ENCODE data around the gene CTNNA1.
"Not testable (repeated sequence)": the region's sequence is repeated elsewhere in the genome, so short reads cannot be mapped to it uniquely, and the experiment has no call there.

Gene CTNNA1

GRCh38 chr5:138910546-138911185 is 157.4 kb downstream of the CTNNA1 start:
- DNase-seq, result no peak
- in situ Hi-C loops (cut with MboI; ENCODE audit: low pct_unique_long_range_greater_than_20kb, low sequenced_read_pairs), result no loop called here

DNA sequence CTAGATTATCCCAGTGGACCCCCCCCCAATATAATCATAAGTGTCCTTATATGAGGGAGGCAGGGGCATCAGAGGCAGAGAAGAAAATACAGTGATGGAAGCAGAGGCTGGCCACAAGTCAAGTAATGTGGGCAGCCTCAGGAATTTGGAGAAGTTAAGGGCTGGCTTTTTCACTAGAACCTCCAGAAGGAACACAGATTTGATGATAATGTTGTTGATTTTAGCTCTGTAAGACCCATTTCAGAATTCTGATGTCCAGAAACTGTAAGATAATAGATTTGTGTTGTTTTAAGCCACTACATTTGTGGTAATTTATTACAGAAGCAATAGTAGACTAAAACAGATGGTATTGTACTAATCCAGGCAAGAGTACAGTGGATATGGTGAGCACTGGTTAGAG is 158.2 kb downstream of the CTNNA1 start:
- in situ Hi-C loops (cut with MboI; ENCODE audit: low pct_unique_long_range_greater_than_20kb, low sequenced_read_pairs), result no loop called here
- DNase-seq, result no peak

- in situ Hi-C loops (cut with MboI; ENCODE audit: low pct_unique_long_range_greater_than_20kb, low sequenced_read_pairs), result no loop called here
These were observed 158.9 kb downstream of the CTNNA1 start for GRCh38 chr5:138912093-138912492.

GRCh38 chr5:138913773-138914172 is 160.5 kb downstream of the CTNNA1 start:
- no peak for DNase-seq
- in situ Hi-C loops (cut with MboI; ENCODE audit: low pct_unique_long_range_greater_than_20kb, low sequenced_read_pairs), result no loop called here

More at GRCh38 chr5:138912093-138912492, 158.9 kb downstream of the CTNNA1 start:
- DNase-seq, result no peak

DNA sequence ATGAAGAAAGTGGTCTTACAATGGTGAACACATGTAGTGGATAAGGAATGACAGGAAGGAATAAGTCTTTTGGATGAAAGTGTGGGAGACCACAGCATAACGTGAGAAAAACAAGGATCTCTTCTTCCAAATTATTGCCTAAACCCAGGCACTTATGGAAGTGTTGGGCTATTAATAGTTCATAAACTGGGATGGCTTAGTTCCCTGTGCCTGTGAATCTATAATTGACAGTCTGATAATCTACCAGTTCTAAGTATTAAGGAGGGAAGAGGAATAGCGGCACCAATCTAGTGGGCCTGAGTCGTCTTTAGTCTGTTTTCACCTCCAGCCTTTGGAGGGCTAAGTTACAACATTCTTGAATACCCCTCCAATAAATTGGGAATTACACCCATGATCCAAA is 161.1 kb downstream of the CTNNA1 start:
- in situ Hi-C loops (cut with MboI; ENCODE audit: low pct_unique_long_range_greater_than_20kb, low sequenced_read_pairs), result no loop called here
- DNase-seq, result no peak

DNA sequence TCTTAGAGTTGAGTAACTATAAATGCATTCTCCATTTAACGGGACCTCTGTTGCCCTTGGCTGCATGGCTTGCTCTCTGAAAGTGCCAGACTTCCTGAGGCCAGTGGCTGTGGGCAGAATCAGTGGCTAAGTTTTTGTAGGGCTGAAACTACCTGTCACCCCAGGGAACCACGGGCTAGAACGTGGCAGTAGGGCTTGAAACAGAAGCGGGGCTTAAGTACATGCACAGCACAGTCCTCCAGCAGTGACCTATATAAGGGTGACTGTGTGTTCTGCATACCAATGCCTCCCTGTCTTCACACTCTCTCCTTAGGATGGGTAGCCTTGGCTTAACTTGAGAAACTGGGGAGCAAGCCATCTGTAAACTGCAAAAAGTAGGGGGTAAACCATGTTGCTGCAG is 165.5 kb downstream of the CTNNA1 start:
- no peak for DNase-seq

GRCh38 chr5:138920181-138920580 is 167.0 kb downstream of the CTNNA1 start:
- in situ Hi-C loops (cut with MboI; ENCODE audit: low pct_unique_long_range_greater_than_20kb, low sequenced_read_pairs), result no loop called here
- no peak for DNase-seq

More for the DNA sequence above, 165.5 kb downstream of the CTNNA1 start:
- in situ Hi-C loops (cut with MboI; ENCODE audit: low pct_unique_long_range_greater_than_20kb, low sequenced_read_pairs), result no loop called here

DNA sequence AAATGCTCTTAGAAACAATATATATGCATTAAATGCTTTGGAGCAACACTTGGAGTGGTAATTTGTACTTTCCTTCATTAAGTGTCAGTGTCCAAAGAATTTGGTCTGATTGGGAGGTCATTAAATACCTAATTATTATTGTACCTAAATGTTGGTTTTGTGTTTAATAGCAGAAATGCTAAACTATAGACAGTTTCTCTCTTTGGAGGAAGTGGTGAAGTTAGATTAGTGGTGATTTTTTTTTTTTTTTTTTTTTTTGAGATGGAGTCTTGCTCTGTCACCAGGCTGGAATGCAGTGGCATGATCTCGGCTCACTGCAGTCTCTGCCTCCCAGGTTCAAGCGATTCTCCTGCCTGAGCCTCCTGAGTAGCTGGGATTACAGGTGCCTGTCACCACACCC is 168.1 kb downstream of the CTNNA1 start:
- in situ Hi-C loops (cut with MboI; ENCODE audit: low pct_unique_long_range_greater_than_20kb, low sequenced_read_pairs); DNase-seq: not testable (repeated sequence)

DNA sequence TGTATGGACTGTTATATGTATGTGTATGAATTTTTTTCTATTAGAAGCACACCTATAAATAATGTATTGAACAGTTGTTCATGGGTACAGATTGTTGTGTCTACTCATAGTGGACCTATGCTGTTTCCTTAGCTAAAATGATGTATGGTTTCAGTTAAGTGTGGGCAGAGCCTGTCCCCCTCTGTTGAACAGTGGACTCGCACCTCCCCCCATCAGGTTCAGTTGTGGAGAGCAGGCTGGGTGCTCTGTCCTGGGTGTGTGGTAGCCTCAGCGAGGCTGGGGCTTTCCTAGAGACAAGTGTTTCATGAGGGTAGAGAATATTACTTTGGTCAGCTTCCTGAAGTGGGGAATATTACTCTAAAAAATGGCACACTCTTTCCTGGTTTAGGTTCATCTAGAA is 169.3 kb downstream of the CTNNA1 start:
- in situ Hi-C loops (cut with MboI; ENCODE audit: low pct_unique_long_range_greater_than_20kb, low sequenced_read_pairs), result no loop called here
- DNase-seq, result no peak

- no peak for DNase-seq
- in situ Hi-C loops (cut with MboI; ENCODE audit: low pct_unique_long_range_greater_than_20kb, low sequenced_read_pairs), result no loop called here
These were observed 171.9 kb downstream of the CTNNA1 start for GRCh38 chr5:138925090-138925635.

DNA sequence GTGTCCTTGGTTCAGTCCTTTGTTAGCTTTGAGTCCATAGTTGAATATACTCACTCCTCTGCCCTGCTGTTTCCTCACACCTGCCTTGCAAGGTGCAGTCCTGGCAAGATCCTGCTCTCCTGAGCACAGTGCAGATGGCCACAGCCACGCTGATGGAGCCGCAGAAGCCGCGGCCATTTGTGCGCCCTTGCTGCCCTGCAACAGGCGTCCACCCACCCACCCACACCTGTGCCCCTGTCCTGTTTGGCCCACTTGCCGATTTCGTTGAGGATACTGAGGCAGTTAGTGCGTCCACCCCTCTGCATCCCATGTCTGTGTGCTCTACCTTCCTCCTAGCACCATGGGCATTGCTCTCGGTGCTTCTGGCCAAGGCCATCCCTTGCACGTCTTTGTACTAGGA is 173.0 kb downstream of the CTNNA1 start:
- no peak for DNase-seq
- in situ Hi-C loops (cut with MboI; ENCODE audit: low pct_unique_long_range_greater_than_20kb, low sequenced_read_pairs), result no loop called here

GRCh38 chr5:138926688-138927448 is 173.6 kb downstream of the CTNNA1 start:
- no peak for DNase-seq
- in situ Hi-C loops (cut with MboI; ENCODE audit: low pct_unique_long_range_greater_than_20kb, low sequenced_read_pairs), result no loop called here

- no peak for DNase-seq
- in situ Hi-C loops (cut with MboI; ENCODE audit: low pct_unique_long_range_greater_than_20kb, low sequenced_read_pairs), result no loop called here
These were observed 174.3 kb downstream of the CTNNA1 start for GRCh38 chr5:138927544-138927943.

DNA sequence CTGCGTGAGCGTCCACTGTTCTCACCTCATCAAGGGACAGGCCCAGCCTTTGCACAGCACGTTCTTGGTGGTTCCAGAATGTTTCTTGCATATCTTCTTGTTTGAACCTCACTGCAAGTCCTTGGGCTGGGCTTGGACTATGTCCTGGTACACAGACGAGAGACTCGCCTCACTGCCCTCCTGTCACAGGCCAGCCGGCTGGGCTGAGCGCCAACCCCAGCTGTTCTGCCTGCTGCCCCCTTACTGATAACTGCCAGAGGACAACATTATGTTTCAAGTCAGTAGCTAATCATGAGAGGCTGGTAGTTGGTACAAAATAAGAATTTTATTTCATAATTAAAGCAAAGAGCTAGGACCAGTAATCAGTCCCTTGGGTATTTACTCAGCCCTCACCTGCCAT is 174.8 kb downstream of the CTNNA1 start:
- DNase-seq, result no peak
- in situ Hi-C loops (cut with MboI; ENCODE audit: low pct_unique_long_range_greater_than_20kb, low sequenced_read_pairs), result no loop called here

GRCh38 chr5:138929571-138929955 is 176.3 kb downstream of the CTNNA1 start:
- in situ Hi-C loops (cut with MboI; ENCODE audit: low pct_unique_long_range_greater_than_20kb, low sequenced_read_pairs), result no loop called here
- no peak for DNase-seq

- in situ Hi-C loops (cut with MboI; ENCODE audit: low pct_unique_long_range_greater_than_20kb, low sequenced_read_pairs), result no loop called here
- no peak for DNase-seq
These were observed 177.3 kb downstream of the CTNNA1 start for GRCh38 chr5:138930371-138931097.

DNA sequence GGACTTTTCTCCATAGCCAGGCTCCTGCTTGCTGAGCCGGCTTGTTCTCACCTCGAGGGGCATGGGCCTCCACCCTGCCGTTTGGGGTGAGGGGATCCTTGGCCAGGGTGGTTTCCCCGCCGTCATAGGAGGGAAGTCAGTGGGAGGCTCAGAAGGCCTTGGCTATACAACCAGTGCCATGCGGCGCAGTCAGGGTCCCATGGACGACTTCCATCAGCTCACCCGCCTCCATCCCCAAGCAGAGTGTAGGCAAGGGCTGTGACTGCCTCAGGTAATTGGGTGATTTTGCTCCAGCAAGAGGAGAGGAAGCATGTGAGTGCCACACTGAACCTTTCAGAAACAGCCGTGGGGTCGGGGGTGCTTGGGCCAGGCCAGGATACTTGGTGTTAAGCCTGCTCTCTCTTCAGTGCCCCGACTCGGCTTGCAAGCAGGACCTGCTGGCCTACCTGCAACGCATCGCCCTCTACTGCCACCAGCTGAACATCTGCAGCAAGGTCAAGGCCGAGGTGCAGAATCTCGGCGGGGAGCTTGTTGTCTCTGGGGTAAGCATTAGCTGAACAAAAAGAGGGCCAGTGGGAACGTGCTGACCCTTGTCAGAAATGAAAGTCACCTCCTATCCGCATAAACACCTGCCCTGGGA is 179.1 kb downstream of the CTNNA1 start:
- in situ Hi-C loops (cut with MboI; ENCODE audit: low pct_unique_long_range_greater_than_20kb, low sequenced_read_pairs), result no loop called here
- peak; percentile 16 for DNase-seq

DNA sequence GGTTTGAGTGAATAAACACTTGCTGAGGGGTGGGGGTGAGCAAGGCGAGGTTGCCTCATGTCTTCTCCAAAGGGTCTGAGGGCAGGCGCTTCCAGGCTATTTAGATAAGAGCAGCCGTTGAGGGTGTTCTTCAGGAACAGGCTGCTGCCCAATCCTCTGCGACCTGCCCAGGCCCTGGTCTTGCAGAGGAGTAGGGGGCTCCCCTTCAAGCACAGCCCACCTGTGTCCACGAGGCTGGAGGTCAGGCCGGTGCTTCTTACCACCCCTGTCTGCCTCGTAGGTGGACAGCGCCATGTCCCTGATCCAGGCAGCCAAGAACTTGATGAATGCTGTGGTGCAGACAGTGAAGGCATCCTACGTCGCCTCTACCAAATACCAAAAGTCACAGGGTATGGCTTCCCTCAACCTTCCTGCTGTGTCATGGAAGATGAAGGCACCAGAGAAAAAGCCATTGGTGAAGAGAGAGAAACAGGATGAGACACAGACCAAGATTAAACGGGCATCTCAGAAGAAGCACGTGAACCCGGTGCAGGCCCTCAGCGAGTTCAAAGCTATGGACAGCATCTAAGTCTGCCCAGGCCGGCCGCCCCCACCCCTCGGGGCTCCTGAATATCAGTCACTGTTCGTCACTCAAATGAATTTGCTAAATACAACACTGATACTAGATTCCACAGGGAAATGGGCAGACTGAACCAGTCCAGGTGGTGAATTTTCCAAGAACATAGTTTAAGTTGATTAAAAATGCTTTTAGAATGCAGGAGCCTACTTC is 180.5 kb downstream of the CTNNA1 start:
- in situ Hi-C loops (cut with MboI; ENCODE audit: low pct_unique_long_range_greater_than_20kb, low sequenced_read_pairs), result no loop called here
- DNase-seq, result no peak

DNA sequence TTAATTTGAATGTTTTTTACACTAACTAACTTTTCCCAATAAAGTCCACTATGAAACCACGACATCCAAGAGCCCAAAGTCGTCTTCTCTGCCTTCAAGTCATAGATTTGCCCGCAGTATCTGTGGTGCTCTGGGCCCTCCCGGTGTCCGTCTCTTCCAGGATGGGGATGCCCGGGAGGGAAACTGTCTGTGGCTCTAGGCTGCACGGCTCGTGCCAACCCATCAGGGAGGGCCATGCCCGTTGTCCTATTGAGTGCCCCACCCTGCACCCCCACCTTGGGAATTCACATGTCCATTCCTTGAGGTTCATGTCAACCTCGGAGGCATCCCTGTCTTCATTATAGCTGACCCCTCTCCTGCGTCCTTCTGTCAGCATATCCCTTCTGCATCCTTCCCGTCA is 181.7 kb downstream of the CTNNA1 start:
- DNase-seq, result no peak
- in situ Hi-C loops (cut with MboI; ENCODE audit: low pct_unique_long_range_greater_than_20kb, low sequenced_read_pairs), result no loop called here
